ENCODE measurements around the gene RNF180.
A peak's percentile ranks its signal among the peaks of the same experiment; 100 is the strongest.
"Not testable (repeated sequence)": the region's sequence is repeated elsewhere in the genome, so short reads cannot be mapped to it uniquely, and the experiment has no call there.

The RNF180 gene

DNA sequence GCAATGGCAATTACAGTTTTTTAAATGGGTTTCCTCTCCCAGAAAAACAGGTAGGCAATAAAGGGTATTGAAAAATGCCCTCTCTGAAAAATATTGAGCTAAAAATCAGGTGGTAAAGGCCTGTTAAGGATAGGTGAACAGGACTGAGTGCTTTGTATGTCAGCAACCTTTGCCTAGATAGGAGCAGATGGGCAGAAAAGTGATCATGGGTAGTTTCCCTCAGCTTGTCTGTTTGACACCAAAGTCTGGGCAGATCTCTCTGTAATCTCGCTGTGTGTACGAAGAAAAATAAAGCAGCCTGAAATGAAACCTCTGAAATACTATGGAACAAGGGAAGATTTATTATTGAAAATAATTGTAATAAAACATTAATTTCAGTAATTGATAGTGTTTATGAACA, 15.8 kb downstream of the RNF180 start:
- no peak for DNase-seq

DNA sequence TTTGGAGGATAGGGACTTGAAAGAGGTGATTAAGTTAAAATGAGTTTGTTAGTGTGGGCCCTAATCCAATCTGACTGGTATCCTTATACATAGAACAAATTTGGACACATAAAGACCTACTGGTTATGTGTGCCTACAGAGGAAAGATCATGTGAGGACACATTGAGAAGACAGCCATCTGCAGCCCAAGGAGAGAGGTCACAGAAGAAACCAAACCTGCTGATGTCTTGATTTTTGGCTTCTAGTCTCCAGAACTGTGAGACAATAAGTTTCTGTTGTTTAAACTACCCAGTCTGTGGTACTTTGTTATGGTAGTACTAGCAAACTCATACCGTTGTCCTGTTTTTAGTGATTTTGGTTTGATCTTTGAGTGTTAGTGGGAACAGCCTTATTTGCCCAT, 18.3 kb downstream of the RNF180 start:
- DNase-seq = no peak

DNA sequence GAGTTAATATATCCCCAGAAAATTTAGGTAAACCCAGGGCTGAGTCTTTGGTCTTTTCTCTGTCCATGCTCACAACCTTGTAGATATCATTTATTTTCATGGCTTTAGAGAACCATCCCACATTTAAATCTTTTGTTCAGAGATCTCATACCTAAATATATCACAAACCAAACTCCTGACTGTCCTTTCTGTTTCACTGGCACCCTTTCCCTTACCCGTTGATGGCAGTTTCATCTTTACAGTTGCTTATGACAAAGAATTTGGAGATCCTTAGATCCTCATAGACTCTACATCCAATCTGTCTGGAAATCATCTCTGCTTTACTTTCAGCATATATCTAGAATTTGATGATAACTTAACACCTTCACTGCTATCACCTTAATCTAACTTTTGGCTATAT, 19.2 kb downstream of the RNF180 start:
- DNase-seq = no peak

DNA sequence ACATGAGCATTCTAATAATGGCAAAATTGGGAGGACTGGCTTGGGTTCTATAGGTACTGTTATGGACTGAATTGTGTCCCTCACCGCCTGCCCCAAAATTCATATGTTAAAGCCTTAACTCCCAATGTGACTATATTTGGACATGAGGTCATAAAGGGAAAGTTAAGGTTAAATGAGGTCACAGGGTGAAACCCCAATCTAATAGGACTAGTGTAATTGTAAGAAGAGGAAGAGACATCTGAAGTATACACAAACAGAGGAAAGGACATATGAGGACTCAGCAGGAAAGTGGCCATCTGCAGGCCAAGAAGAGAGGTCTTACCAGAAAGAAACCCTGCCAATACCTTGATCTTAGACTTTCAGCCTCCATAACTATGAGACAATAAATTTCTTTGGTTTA, 23.1 kb downstream of the RNF180 start:
- DNase-seq = no peak

DNA sequence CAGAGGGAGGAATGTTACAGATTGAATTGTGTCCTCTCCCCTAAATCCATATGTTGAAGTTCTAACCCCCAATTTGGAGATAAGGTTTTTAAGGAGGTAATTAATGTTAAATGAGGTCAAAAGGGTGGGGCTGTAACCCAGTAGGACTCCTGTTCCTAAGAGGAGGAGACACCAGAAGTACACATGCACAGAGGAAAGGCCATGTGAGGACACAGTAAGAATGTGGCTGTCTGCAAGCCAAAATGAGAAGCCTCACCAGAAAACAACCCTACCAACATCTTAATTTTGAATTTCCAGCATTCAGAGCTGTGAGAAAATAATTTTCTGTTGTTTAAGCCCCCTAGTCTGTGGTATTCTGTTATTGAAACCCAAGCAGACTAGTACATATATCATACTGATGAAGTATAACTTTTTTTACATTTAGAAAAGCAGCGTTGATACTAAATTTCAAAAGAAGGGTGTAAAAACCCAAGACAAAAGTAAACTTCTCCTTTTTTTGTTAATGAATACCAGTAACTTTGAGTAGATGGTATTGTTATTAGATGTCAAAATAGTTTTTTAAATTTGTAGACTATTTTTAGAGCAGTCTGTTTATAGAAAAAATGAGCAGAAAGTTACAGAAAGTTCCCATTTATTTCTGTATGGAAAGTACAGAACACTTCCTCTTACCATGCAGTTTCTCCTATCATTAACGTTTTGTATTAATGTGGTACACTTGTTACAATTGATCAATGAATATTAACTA, 25.1 kb downstream of the RNF180 start:
- no peak for DNase-seq

DNA sequence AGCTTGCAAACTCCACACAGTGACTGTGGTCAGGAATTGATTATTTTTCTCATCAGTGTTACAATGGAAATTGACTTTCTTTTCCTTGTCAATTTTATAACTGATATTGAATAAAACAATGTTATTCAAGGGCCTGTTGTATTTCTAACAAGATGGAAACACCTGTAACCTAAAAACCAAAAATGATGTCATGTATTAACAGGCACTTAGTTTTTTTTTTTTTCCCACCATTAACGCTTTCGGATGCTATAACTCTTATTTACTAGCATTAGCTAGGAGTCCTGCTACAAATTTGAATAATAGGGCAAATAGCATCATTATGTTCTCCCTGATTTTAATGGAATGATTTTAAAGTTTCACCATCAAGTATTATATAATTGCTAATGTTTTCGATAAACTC, 30.3 kb downstream of the RNF180 start:
- no peak for DNase-seq

DNA sequence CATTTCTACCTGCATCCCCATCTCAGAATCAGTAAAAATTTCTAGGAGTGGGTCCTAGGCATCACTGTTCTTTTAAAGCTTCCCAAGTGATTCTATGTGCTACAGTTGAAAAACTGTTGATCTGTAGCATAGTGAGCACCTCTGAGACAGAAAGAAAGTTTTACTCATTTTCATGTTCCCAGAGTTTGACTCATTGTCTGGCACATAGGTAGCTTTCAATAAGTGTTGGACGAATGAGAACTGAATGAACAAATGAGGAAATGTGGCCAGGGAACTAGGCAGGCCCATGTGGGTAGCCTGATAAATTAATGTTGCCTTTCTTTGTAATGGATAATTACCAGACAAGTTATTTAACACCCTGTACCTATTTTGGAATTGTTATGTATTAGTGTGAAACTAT, 33.8 kb downstream of the RNF180 start:
- DNase-seq = no peak

DNA sequence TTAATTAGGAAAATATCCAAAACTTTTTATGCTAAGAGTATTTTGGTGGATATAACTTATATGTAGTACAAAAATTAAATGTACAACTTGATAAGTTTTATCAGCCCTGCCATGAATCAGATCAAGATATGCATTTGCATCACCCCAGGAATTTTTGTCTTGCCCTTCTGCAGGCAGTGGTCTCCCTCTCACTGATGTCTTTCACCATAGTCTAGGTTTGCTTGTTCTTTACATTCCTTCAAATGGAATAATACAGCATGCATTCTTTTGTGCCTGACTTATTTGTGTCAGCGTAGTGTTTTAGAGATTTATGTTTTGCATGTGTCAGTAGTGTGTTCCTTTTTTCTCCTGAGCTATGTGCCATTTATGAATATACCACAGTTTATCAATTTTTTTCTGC, 36.4 kb downstream of the RNF180 start:
- DNase-seq = no peak

DNA sequence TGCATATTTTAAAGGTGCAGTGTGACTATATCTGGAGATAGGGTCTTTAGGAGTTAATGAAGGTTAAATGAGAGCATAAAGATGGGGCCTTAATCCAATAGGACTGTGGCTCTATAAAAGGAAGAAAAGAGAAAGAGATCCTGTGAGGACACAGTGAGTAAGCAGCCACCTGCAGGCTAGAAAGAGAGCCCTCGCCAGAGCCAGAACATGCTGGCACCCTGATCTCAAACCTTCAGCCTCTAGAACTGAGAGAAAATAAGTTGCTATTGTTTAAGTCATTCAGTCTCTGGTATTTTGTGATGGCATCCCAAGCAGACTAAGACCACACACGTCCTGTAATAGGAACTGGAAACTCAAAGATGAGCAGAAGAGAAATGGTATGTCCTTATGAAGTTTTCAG, 41.0 kb downstream of the RNF180 start:
- DNase-seq = no peak

DNA sequence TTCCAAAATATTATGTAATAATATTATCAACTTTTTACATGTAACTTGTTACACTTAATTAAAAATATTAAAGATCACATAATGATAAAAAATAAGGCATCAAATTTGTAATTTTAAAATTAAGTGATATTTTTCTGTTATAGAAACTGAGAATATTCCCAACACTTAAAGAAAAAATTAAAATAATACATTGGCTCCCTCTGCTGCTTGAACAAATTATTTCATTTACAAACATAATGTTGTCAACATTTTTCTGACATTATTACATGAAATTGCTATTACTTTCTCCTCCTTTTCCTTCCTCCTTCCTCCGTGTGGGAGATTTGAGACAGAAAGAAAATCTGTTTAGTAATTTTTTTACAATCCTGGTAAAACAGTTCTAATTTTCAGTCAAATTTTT, 42.3 kb downstream of the RNF180 start:
- peak; percentile 21 for DNase-seq

DNA sequence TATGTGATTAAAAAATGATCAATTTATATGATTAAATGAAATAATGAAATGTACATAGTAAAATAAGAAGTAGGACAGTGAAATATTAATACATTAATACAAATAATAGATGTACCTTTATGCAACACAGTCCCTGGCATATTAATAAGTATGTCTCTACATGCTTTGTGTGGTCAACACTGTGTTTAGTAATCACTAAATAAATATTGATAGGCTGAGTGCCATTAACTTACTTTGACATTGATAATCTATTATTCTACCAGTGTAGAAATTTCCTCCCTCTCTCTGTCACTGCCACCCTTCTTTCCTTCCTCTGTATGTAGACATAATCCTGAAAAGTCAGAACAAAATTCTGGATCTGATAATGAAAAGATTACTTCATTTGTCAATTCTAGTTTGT, 43.7 kb downstream of the RNF180 start:
- no peak for DNase-seq

DNA sequence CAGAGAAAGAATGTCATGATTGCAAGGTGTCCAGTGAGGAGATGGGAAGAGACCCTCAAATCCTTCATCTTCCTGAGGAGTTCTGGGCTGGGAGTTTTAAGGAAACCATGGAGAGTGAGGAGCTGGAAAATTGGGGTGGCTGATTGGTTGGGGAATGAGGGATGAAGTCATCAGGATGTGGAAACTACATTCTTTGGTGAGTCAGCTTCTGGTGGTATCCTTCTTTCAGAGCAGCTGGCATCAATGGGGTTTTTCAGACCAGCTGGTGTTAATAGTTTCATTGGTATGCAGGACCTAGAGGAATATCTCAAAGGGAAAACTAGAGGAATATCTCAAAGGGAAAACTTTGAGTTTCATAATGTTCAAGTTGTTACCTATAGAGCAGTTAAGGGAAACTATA, 45.2 kb downstream of the RNF180 start:
- peak; percentile 85 for DNase-seq

DNA sequence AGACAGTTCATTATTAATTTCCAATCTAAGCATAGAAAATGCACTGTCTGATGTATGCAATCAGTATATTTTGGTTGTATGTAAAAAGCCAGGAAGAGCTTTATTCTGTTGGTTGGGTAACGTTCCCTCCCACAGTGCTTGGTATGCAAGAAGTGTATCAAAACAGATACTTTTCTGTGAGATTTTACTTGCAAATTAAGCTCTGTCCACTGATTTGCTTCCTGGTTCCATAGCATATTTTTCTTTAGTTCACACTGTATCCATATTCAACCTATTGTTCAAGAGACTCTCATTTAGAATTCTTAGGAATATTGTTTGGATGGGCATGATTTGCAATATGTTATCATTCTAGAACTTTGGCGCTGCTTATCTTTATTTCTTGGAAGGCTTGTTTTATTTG, 47.4 kb downstream of the RNF180 start:
- no peak for DNase-seq

DNA sequence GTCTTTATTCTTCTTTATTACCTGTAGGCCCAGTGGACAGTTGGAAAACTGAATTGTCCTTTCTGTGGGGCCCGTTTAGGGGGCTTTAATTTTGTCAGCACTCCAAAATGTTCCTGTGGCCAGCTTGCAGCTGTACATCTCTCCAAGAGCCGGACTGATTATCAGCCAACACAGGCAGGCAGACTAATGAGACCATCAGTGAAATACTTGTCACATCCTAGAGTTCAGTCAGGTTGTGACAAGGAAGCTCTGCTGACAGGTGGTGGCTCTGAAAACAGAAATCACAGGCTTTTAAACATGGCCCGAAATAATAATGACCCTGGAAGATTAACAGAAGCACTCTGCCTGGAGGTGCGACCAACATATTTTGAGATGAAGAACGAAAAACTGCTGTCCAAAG, 47.9 kb downstream of the RNF180 start:
- DNase-seq = no peak

DNA sequence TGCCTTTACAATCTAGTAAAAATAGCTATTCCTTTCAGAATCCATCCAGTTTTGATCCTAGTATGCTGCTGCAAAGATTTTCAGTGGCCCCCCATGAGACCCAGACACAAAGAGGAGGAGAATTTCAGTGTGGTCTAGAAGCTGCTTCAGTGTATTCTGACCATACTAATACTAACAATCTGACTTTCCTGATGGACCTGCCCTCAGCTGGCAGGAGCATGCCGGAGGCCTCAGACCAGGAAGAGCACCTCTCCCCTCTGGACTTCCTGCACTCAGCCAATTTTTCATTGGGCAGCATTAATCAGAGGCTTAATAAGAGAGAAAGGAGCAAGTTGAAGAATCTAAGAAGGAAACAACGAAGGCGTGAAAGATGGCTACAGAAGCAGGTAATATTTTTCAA, 48.5 kb downstream of the RNF180 start:
- no peak for DNase-seq

DNA sequence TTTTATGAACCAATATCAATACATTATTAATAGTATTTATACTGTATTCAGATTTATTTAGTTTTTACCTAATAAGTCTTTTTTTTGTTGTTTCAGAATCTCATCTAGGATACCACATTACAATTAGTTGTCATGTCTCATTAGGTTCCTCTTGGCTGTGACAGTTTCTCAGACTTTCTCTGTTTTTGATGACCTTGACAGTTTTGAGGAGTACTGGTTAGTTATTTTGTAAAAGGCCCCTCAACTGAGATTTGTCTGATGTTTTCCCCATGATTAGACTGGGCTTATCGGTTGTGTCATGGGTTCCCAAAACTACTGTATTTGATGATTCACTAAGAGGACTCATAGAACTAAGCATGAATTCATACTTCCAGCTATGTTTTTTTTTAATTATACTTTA, 56.3 kb downstream of the RNF180 start:
- DNase-seq = no peak

DNA sequence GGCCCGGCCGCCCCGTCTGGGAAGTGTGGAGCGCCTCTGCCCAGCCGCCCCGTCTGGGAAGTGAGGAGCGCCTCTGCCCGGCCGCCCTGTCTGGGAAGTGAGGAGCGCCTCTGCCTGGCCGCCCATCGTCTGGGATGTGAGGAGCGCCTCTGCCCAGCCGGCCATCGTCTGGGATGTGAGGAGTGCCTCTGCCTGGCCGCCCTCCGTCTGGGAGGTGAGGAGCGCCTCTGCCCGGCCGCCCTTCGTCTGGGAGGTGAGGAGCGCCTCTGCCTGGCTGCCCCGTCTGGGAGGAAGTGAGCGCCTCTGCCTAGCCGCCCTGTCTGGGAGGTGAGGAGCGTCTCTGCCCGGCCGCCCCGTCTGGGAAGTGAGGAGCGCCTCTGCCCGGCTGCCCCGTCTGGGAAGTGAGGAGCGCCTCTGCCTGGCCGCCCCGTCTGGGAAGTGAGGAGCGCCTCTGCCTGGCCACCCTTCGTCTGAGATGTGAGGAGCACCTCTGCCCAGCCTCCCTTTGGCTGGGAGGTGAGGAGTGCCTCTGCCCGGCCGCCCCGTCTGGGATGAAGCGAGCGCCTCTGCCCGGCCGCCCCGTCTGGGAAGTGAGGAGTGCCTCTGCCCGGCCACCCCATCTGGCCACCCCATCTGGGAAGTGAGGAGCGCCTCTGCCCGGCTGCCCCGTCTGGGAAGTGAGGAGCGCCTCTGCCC, 59.8 kb downstream of the RNF180 start:
- DNase-seq = not testable (repeated sequence)

DNA sequence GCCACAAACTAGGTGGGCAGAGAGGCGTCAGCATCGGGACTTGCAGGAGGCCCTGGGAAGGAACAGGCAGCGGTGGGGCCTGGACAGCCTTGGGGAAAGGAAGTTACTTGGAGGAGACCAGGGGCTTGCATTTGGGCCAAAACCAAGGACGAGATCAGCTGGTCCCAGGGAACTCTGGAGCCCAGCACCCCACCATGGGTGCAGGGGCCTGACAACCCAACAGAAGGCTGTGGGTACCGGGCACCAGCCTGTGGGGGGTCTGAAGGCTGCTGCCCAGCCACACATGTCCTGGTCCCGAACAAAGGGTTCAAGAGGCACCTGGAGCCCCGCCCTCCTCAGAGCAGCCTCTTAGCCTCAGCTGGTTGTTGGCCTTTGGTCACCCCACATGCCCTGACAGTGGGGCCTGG, 61.5 kb downstream of the RNF180 start:
- DNase-seq = not testable (repeated sequence)

DNA sequence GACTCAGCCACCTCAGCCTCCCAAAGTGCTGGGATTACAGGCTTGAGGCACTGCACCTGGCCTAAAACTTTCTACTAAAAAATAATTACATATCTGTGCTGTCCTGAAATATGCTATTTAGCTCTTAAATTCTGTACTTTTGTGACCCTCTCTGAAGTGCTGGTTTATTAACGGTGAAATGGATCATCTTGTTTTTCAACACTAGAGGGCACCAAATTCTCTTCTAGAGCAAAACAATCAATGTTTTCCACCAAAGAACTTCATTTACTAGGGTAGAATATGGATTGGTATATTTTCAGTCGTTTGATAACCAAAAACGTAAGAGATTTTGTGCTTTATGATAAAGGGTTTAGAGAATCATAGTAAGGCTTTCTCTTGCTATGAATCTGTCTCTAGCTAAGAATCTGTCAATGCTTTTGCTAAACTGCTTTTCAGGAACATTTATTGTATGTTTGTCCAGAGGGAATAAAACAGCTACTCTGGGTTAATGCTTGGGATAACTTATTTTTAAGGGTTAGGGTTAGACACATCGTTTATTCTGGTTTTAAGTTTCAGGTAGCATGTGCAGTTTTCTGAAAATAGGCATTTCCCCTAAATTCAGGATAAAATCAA, 63.6 kb downstream of the RNF180 start:
- DNase-seq = peak; percentile 53

DNA sequence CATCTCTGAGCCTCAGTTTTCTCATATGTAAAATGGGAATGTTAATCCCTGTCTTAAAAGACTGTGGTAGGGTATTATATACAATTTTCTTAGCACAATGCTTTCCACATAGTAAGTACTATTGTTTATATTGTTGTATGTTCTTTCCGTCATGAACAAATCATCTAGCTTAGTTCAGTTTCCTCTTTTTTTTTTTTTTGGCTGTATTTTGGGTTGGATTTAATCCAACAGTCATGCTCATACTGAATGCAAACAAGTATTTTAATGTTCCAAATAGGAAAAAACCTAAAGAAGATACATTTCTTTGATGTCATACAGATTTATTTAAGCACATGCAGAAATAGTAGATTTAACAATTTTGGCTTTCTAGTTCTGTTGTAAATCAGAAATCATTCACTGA, 95.1 kb downstream of the RNF180 start:
- DNase-seq = no peak

DNA sequence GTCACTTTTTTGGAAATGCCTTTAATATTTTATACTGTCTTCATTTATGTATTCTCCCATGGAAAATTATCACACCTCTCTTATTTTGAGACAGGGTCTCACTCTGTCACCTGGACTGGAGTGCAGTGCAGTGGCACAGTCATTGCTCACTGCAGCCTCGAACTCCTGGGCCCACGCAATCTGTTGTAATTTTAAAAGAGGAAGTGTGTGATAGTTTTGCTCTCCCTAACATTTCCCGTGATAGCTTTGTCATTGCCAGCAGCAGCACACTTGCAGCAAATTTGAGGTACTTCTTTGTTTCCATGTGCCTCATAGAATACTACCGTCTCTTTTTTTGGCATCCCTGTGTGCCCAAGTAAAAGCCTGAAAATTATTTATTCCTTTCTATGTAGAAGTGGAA, 103.5 kb downstream of the RNF180 start:
- DNase-seq = no peak

DNA sequence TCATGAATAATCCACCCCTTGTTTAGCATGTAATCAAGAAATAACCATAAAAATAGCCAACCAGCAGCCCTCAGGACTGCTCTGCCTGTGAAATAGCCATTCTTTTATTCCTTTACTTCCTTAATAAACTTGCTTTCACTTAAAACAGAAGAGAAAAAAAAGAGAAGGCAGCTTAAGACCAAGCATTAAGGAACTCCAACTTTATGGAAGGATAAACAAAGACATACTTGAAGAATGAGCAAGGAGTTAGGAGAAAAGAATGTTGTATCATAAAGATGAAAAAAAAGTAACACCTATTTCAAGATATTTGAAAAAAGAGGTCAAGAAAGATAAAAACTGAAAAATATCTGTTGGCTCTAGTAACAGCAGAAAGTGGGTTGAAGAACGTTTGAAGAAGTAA, 107.6 kb downstream of the RNF180 start:
- DNase-seq = peak; percentile 20

DNA sequence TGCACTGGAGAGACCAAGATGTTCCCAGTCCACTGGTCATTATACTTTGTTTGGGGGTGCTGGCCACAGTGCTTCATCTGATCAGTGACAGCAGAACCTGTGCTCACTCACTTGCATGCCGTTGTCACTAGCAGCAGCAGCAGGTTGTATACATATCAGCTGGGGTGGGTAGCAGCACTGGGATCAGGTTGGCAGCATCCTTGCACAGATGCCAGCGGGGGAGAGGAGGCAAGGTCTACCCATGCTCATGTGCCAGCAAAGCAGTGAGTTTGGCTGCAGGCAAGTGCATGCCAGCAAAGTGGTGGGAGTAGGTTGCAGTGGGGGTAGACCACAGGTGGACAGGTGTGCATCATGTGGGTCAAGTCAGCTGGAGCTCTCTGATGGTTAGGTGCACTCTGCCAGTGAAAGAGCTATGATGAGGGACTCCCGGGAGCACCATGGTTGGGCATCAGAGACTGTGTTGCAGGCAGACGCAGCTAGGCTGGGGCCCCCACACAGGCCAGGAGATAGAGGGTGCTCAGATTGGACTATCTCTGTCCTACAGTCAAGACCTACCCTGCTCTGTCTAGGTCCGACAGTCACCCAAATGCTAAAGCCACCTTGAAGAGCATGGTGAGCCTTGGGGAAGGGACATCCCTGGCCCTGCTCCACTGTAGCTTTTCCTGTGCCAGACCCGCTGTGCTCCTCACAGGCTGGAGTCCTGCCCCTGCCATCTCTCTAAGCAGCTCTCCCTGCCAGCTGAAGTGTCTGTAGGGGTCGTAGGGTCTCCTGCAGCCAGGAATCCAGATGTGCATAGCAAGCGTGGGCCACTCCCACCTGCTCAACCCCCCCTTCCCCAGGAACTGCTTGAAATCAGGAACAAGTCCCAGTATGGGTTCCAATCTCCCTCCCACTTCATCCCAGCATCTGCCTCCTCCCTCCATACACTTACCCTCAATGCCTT, 119.8 kb downstream of the RNF180 start:
- no peak for DNase-seq
